C4-2B (cell line): ENCODE results near the gene TMEM234.

Experiments used
- H3K27ac ChIP-seq: fragments of 450-650 bp; 2 replicates; pipeline ENCODE4 v1.5.1; 2017
- ZFX ChIP-seq: fragments of 450-650 bp; IDR thresholded peaks from 2 replicates; pipeline ENCODE4 v1.6.1; 2017
- TF ChIP-seq, protein P1 (sequence below): fragments of 450-650 bp; conservative IDR thresholded peaks from 2 replicates; pipeline ENCODE4 v1.5.1; 2017; ENCODE audit warnings: mild to moderate bottlenecking

TMEM234 gene

DNA sequence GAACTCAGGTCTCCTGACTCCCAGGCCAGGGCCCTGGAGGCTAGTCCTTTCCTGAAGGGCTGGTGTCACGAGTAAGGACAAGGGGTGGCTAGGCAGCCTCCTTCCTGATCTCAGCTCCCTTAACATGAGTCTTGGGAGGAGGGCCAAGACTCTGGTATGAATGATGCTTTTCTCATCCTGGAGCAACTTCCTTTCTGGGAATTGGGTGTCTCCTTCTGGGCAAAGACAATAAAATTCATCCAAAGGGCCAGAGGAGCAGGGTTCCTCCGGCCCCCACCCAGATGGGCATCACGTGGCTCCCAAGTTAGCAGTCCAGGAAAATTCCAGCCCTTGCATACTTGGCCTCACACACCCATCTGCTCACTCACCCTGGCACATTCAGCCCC, 24.7 kb upstream of the TMEM234 start, which contains the start of gene FAM167B:
FAM167B (plus strand) TSS at position 335 of the 386 bp plus-strand sequence. CDS start 200 bp downstream, outside the sequence.
- TF ChIP-seq, protein P1, sequence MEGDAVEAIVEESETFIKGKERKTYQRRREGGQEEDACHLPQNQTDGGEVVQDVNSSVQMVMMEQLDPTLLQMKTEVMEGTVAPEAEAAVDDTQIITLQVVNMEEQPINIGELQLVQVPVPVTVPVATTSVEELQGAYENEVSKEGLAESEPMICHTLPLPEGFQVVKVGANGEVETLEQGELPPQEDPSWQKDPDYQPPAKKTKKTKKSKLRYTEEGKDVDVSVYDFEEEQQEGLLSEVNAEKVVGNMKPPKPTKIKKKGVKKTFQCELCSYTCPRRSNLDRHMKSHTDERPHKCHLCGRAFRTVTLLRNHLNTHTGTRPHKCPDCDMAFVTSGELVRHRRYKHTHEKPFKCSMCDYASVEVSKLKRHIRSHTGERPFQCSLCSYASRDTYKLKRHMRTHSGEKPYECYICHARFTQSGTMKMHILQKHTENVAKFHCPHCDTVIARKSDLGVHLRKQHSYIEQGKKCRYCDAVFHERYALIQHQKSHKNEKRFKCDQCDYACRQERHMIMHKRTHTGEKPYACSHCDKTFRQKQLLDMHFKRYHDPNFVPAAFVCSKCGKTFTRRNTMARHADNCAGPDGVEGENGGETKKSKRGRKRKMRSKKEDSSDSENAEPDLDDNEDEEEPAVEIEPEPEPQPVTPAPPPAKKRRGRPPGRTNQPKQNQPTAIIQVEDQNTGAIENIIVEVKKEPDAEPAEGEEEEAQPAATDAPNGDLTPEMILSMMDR = no peak
- TF ChIP-seq ZFX = no peak
- no peak within 1 kb of the TSS for H3K27ac ChIP-seq

DNA sequence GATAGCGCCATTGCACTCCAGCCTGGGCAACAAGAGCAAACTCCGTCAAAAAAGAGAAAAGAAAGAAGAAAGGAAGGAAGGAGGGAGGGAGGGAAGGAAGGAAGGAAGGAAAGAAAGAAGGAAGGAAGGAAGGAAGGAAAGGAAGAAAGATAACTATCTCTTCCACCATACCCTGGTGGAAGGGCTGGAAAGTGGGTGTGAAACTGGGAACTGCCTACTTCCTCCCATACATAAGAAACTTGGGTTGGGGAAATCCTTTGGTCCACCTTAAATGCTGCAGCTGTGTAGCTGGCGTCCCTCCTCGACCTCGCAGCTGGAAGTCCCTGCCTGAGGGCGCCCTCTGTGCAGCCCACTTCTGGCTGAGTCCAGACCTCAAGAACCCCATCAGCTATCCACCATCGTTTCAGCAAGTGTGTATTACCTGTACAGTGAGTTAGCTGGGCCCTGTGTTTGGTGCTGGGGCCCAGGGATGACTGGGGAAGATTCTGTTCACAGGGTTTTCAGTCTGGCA, 20.2 kb upstream of the TMEM234 start:
- no peak overlapping the region for H3K27ac ChIP-seq
- TF ChIP-seq, protein P1 = no peak
- no peak for TF ChIP-seq ZFX

DNA sequence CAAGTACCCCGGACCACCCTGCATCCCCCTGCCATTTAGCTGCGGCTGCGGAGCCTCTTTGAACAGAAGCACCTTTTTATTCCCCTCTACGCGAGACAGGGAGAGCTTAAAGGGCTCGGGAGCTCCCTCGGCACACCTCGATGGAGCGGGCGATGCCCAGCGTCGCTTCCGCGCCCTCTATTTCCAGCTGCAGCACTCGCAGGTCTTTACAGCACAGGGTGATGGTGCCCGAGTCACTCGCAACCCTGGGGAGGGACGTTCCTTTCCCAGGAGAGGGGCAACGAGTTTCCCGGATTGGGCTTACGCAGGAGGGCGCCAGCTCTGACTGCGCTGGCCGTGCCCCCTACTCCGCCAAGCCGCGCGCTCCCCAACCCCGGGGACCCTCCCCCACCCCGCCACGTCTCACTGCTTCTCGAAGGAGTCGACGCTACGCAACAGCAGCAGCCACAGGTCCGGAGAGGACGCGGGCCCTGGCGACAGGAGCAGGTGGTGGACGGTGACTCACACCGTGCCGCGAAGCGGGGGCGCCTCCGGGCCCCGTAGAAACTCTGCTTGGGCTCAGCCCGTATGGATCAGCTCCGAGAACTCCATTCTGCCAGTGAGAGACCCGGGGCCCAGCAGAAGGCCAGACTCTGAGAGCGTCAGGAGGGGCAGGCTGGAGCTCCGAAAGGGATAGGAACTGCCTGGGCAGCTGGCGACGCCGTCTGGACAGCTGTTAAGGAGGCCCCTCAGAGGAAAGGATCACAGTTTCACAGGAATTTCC, 19.0 kb upstream of the TMEM234 start:
- no peak for TF ChIP-seq ZFX
- TF ChIP-seq, protein P1 = no peak
- peak overlapping the region; percentile 63 for H3K27ac ChIP-seq

DNA sequence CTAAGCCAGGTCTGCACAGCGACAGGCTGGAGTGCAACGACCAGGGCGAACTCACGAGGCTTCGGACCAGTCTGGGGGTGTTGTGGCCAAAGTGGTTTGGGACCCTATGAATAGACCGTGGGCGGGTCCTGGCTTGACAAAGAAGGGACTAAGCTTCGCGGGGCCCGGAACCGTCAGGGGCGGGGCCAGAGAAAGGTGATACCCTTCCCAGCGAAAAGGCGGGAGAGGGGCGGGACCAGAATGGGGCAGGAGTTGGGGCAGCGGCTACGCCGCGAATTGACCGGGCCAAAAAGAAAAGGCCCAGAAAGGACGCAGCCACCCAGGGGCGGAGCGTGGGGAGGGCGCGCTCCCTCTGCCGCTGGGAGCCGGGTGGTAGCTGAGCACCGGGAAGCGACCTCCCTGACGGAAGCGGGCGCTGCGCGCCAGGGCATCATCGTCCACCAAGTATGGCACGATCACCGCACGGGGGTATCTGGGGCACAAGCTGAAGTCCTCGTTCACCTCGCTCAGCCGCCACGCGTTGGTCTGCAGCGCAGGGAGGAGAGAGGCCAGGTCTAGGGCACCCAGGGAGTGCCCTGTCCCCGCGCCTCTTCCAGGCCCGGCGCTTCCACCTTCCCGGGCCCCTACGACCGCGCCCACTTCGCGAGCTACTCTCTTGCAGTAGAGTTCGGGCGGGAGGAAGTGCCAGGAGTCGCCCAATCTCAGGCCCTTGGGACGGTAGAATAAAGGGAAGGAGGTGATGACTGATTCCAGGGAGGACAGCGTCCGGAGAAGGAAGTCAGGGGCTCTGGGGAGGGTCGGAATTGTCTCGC, 18.2 kb upstream of the TMEM234 start:
- TF ChIP-seq, protein P1 = peak; percentile 27
- TF ChIP-seq ZFX = peak; percentile 33; the same call in 1 of the 2 replicates
- H3K27ac ChIP-seq = peak overlapping the region; percentile 63

DNA sequence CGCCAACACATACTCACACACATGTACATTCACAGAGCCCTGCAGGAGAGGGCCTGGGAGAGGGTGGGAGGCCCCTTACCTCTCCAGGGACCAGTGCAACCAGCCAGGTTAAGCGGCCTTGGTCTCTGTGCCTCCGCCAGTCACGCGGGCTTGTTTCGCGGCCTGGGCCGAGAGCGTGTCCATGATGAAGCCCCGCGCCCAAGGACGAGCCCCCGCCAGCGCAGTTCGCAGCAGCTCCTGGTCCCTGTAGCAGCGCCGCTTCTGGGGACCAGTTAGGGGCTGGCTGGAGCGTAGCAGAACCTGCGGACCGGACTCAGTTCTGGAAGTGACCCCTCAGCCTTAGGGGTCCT, 17.6 kb upstream of the TMEM234 start:
- TF ChIP-seq ZFX = no peak
- TF ChIP-seq, protein P1 = no peak
- H3K27ac ChIP-seq = peak overlapping the region; percentile 63

DNA sequence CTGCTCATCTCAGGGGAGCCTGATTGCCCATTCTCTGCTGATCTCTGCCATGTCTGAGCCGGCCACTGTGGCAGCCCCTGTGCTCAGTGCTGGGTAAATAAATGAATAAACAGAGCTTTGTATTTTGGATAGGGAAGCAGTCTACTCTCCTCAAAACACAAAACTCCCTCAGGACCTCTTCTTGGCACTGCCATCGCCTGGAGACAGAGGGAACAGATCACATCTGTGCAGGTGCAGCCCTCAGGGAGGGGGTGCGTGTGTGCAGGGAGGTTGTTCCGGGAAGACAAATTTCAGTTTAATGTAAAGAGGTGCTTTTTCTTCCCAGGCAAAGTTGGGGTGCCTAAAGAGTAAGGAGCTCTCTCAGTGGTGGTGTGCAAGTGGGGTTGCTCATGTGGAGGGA, 17.2 kb upstream of the TMEM234 start:
- TF ChIP-seq, protein P1 = no peak
- no peak for TF ChIP-seq ZFX
- H3K27ac ChIP-seq = no peak overlapping the region

DNA sequence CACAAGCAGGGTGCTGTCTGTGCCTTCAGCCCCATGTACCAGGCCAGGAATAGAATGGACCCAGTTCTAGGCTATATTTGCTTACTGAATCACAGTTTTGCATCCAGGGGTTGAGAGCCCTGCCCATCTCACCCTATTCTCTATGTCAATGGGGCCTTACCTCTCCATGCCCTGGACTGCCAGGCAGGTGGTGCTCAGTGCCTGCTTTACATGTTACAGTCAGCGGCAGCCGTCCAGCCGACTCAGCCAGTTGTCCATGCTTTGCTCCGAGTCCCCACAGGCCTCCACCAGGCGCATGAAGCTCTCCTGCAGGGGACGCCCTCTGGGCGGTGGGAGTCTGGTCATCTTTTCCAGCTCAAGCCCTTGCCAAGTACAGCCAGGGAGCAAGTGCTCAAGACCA, 12.6 kb upstream of the TMEM234 start:
- TF ChIP-seq, protein P1 = no peak
- TF ChIP-seq ZFX = no peak
- H3K27ac ChIP-seq = no peak overlapping the region
